ENCODE results near the gene CASZ1. TPM values are rescaled to one million over a fixed set of nuclear protein-coding genes. Genes with fewer than 3 reads are reported as not detected.

CASZ1 gene
- total and polyA plus RNA-seq, 9 donors, result 2.4 to 15.7 (median 4.0) TPM

- H3K27ac ChIP-seq, result no peak overlapping the region
- H3K27me3 ChIP-seq, result no peaks in the 10 kb centered on the region
- intact Hi-C loops (cut with DNase I), result no loop called here
- H3K9me3 ChIP-seq, result no peaks in the 10 kb centered on the region
- no peaks in the 10 kb centered on the region for H3K36me3 ChIP-seq
- no peaks in the 10 kb centered on the region for H3K4me1 ChIP-seq (ENCODE audit: insufficient read depth)
- TF ChIP-seq EP300 (IDR thresholded peaks at IDR 0.05) (no peak), POLR2A (IDR thresholded peaks at IDR 0.05) (no peak), CTCF (IDR thresholded peaks at IDR 0.05) (no peak)
- H3K4me3 ChIP-seq, result no peak overlapping the region
- no peak for DNase-seq
- 63 to 73% (median 72%) methylated on average over 10 of the region's 10 CpGs for WGBS, 3 donors
These were observed 17.8 kb downstream of the CASZ1 start for GRCh38 chr1:10778640-10779039.

GRCh38 chr1:10777749-10778574 lies 18.5 kb downstream of the CASZ1 start:
- TF ChIP-seq CTCF (IDR thresholded peaks at IDR 0.05) (no peak), EP300 (IDR thresholded peaks at IDR 0.05) (no peak), POLR2A (IDR thresholded peaks at IDR 0.05) (no peak)
- H3K4me3 ChIP-seq, result no peak overlapping the region

GRCh38 chr1:10776190-10776905 lies 20.1 kb downstream of the CASZ1 start:
- no peaks in the 10 kb centered on the region for H3K4me1 ChIP-seq (ENCODE audit: insufficient read depth)
- H3K27me3 ChIP-seq, result no peaks in the 10 kb centered on the region
- intact Hi-C loops (cut with DNase I), result no loop called here
- H3K36me3 ChIP-seq, result no peaks in the 10 kb centered on the region
- no peak overlapping the region for H3K4me3 ChIP-seq
- no peak for TF ChIP-seq CTCF (IDR thresholded peaks at IDR 0.05)
- no peak for TF ChIP-seq EP300 (IDR thresholded peaks at IDR 0.05)
- no peak for TF ChIP-seq POLR2A (IDR thresholded peaks at IDR 0.05)
- H3K9me3 ChIP-seq, result no peaks in the 10 kb centered on the region
- no peak overlapping the region for H3K27ac ChIP-seq
- 74 to 82% (median 79%) methylated on average over 14 of the region's 14 CpGs for WGBS, 3 donors
- DNase-seq, result no peak

More at GRCh38 chr1:10777749-10778574, 18.5 kb downstream of the CASZ1 start:
- H3K36me3 ChIP-seq, result no peaks in the 10 kb centered on the region
- H3K9me3 ChIP-seq, result no peaks in the 10 kb centered on the region
- H3K4me1 ChIP-seq (ENCODE audit: insufficient read depth), result no peaks in the 10 kb centered on the region
- DNase-seq, result no peak
- WGBS, 3 donors, result 91 to 93% (median 92%) methylated on average over 9 of the region's 9 CpGs
- intact Hi-C loops (cut with DNase I), result no loop called here
- H3K27ac ChIP-seq, result no peak overlapping the region
- H3K27me3 ChIP-seq, result no peaks in the 10 kb centered on the region

- Histone ChIP-seq H3K9me3 (no peaks in the 10 kb centered on the region), H3K4me1 (ENCODE audit: insufficient read depth) (no peaks in the 10 kb centered on the region), H3K36me3 (no peaks in the 10 kb centered on the region), H3K4me3 (no peak overlapping the region), H3K27ac (no peak overlapping the region), H3K27me3 (no peaks in the 10 kb centered on the region)
- 84 to 91% (median 85%) methylated on average over 9 of the region's 9 CpGs for WGBS, 3 donors
- intact Hi-C loops (cut with DNase I), result no loop called here
- no peak for DNase-seq
- TF ChIP-seq CTCF (IDR thresholded peaks at IDR 0.05) (no peak), EP300 (IDR thresholded peaks at IDR 0.05) (no peak), POLR2A (IDR thresholded peaks at IDR 0.05) (no peak)
These were observed 20.7 kb downstream of the CASZ1 start for GRCh38 chr1:10775763-10776162.
